Stimulated activated CD4-positive, alpha-beta T cell treated with anti-CD3 and anti-CD28 coated beads, Interleukin-12 subunit alpha, Interleukin-12 subunit beta, amount 100 ng/mL, for 4 hours (primary cell): Measurements from ENCODE around the gene WDR38.

Experiments used
- DNase-seq: peaks from one replicate; pipeline ENCODE4 v3.0.0-alpha.2; 2020

The WDR38 gene, protein sequence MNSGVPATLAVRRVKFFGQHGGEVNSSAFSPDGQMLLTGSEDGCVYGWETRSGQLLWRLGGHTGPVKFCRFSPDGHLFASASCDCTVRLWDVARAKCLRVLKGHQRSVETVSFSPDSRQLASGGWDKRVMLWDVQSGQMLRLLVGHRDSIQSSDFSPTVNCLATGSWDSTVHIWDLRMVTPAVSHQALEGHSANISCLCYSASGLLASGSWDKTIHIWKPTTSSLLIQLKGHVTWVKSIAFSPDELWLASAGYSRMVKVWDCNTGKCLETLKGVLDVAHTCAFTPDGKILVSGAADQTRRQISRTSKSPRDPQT

DNA sequence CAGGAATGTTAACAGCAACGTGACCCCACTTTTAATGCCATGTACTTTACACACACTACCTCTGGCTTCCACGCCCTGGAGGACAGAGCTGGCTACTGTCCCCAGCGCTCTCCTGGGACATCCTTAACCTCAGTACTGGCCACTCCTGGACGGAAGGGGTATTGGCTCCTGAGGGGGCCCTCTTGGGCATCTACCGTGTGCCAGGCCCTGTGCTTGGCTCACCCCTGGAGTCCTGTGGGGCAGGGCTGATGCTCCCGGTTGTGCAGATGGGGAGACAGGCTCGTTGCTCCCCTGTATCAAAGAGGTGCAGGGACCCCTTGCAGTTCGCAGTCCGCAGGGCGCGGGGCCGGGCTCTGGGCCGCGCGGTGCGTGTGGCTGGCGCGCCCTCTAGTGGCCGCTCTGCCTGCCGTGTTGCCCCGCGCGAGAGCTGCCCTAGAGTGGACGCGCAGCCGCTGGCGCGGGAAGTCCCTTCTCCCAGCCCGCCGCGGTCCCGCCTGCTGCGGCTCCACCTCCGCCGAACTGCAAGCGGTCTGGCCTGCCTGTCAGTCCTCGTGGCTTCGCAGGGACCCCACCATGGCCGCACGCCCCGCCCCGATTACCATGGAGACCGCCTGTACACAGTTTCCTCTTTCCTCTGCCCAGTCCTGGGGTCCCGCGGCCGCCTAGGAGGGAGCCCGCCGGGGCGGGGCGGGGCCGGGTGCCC is at the start of gene WDR38:
Gene WDR38 (plus strand): TSS at position 632 of the 703 bp plus-strand sequence. CDS start 72 bp downstream, outside the sequence.
- peak; percentile 75 for DNase-seq

DNA sequence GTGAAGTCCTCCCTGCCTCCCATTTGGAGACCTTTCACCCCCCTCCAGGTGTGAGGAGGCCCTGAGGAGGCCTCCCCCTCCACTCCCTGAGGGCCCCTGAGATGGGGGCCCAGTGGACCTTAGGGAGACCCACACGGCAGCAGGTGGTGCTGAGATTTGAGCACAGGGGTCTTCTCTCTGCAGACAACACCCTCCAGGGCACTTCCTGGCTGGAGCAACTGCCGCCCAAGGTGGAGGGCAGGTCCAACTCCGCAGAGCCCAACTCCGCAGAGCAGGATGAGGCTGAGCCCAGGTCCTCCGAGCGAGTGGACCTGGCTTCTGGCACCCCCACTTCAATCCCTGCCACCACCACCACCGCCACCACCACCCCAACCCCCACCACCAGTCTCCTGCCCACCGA is 49.3 kb upstream of the WDR38 start:
- DNase-seq: no peak

DNA sequence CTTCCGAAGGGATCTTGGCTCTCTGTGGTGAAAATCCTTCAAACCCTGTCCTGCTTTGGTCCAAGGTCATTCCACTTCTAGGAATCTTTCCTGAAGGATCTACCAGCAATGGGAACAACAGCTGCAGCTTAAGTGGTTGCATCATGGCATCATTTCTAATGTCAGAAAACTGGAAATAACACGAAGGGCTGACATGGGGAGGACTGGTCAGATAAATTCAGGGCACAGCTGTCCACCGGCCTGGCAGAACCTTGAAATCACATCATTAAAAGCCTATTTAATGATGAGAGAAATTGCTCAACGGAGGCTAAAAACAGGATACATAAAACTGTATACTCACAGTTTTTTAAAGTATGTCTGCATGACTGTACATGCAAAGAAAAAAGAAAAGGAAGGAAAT is 48.1 kb upstream of the WDR38 start:
- DNase-seq: no peak

DNA sequence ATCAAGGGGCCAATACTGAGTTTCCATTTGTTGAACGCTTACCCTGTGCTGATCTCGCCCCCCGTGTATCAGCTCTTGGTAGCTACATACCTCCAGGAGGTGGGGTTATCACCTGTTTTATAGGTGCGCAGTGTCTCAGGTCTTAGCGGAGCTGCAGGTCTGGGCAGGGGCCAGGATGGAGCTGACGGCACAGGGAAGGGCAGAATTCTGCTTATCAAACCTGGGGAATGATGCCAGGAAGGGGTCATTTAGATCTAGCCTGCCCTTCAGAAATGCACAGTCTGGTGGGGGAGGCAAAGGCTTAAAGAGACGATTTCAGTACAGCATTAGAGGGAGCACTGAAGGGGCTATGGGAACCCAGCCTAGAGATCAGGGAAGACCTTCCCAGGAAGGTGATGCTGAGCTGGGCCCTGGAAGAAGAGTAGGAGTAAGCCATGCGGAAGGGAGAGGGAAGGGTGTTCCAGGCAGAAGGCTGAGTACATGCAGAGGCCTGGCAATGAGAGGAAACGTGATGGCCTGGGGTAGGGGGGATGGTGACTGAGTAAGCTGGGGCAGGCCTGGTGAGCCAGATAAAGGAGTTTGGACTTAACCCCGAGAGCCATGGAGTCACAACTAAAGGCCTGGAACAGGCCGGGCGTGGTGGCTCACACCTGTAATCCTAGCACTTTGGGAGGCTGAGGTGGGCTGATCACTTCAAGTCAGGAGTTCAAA is 44.9 kb upstream of the WDR38 start:
- DNase-seq: no peak

DNA sequence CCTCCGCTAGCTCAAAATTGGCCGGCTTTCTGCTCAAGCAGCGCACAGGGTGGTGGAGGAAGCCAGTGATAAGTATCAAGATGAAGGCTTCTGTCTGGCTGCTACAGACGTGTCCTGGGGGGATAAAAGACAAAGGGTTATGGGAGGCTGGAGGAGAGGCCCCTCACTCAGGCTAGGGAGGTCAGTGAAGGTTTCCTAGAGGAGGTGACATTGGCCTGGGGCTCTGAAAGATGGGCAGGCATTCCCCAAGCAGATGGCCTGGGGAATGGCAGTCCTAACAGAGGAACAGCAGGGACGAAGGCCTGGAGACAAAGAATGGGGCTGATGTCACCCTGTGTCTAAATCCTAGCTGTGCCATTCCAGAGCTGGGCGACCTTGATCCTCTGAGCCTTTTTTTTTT is 44.0 kb upstream of the WDR38 start:
- DNase-seq: no peak

DNA sequence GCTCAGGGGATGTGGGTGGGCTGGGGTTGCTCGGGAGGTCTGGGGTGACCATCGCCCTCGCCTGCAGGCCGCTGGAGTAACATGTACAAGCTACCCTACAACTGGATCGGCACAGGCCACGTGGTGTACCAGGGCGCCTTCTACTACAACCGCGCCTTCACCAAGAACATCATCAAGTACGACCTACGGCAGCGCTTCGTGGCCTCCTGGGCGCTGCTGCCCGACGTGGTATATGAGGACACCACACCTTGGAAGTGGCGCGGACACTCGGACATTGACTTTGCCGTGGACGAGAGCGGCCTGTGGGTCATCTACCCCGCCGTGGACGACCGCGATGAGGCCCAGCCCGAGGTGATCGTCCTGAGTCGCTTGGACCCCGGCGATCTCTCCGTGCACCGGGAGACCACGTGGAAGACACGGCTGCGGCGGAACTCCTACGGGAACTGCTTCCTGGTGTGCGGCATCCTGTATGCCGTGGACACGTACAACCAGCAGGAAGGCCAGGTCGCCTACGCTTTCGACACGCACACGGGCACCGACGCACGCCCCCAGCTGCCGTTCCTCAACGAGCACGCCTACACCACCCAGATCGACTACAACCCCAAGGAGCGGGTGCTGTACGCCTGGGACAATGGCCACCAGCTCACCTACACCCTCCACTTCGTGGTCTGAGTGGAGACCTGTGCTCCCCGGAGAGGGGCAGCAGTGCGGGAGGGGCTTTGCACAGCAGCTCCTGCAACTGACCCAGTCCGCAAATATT is 43.3 kb upstream of the WDR38 start:
- no peak for DNase-seq

DNA sequence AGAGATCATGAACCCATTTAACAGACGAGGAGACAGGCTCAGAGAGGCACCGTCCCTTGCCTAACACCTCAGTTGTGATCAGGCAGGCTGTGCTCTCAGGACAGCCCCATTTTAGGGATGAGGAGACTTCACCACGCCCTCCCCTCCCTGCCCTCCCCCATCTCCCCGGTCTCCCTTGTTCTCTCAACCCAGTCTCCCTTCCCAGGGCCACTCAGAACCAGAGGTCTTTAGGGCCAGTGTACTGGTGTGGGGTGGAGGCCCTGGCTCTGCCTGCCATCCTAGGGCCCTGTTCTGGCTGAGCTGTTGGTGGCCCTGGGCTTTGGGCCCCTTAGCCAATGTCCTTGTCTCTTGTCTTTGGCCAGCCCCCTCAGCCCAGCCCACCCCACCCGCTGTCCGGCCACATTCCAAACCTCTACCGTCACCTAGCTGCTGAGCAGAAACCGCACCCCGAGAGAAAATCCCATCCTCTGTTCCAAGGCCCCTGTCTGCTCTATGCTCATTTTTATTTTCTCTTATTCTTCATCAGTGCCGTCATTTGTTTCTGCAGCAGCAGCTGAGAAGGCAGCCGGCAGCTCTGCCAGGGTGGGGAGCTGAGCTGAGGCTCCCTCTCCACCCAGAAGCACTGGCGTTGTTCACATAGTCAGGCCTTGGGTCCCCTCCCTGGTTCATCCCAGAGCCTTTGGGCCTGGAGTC is 42.5 kb upstream of the WDR38 start:
- no peak for DNase-seq

DNA sequence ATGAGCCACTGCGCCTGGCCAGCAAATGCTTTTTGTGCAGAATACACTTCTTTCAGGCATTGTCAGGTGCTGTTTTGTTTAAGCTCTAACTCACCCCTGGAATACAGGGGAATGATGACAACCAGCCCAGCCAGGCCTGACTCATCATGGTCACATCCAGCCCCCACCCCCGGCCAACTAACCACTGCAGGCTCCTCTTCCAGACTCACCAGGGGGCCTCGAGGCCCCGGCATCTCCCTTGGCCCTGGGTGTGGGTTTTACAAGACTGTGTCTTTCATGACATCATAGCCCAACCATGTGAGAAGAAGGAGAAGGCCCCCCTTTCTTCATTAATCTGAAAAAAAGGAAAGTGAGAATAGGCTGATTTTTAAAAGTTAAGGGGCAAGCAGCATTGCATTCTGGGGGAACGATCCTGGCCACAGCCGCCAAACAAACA is 40.8 kb upstream of the WDR38 start:
- DNase-seq: no peak

DNA sequence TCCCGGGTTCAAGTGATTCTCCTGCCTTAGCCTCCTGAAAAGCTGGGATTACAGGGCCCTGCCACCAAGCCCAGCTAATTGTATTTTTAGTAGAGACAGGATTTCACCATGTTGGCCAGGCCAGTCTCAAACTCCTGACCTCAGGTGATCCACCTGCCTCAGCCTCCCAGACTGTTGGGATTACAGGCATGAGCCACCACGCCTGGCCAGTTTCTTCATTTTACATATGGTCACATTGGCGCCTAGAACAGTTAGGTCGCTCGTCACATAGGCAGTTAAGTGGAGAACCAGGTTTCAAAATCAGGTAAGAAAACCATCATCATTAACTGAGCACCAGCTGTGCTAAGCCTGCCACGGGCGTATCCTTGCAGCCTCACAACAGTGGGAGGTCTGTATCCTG is 40.2 kb upstream of the WDR38 start:
- DNase-seq: no peak

DNA sequence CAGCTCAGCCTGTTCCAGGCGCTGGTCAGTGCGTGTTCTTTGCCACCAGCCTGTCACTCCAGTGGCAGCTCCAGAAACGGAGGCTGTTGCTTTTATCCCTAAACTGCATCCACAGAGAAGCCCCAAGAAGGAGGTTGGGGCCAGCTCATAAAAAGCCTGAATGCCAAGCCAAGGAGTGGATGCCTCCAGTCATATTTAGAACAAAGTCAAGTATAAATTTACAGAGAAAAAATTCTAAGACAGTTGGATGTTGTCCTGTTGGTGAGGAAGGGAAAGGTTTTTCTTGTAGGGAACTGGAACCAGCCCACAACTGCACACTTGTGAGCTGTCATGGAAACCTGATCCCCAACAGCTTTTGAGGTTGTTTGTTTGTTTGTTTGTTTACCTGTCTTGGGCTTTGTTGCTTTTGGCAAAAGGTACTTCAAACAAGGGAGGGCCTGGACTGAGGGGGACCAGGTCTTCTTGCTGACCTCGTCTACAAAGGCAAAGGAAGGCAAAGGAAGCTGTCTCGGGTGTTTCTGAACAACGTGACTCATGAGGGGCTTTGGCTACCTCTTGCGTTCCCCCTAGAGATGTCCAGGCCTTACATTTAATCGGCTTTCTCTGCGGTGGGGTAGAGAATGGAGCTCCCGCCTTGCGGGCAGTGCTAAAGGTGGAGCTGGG is 39.6 kb upstream of the WDR38 start:
- DNase-seq: no peak

DNA sequence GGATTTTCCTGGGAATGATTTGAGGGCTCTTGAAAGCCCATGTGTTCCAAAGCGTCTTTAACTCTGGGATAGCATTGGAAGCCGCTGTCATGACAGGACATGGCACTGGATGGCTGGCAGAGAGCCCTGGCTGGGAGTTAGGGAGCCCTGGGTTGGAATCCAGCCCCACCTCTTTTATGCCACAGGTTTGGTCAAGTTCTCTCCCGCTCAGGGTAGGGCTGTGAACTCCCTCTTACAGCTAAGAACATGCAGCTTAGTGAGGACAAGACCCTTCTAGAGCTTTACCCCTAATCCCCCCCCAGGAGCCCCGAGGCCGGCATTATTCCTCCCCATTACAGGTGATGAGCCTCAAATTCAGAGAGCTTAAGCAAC is 39.1 kb upstream of the WDR38 start:
- no peak for DNase-seq

DNA sequence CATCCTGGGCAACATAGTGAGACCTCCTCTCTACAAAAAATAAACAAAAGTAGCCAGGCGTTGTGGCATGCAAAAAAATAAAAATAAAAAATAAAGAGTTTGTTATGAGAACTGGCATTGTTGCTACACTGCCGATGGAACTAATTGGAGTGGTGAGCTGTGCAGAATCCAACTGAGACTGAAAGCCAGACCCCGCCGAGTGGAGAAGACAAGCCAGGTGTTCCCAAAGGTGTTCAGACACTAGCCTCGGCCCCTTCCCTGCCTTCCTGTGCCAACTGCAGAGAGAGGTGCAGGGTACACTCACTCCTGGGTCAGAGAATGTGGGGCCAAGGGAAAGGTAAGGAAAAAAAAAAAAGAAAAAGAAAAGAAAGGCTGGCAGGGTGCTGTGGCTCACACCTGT is 37.7 kb upstream of the WDR38 start:
- DNase-seq: no peak

DNA sequence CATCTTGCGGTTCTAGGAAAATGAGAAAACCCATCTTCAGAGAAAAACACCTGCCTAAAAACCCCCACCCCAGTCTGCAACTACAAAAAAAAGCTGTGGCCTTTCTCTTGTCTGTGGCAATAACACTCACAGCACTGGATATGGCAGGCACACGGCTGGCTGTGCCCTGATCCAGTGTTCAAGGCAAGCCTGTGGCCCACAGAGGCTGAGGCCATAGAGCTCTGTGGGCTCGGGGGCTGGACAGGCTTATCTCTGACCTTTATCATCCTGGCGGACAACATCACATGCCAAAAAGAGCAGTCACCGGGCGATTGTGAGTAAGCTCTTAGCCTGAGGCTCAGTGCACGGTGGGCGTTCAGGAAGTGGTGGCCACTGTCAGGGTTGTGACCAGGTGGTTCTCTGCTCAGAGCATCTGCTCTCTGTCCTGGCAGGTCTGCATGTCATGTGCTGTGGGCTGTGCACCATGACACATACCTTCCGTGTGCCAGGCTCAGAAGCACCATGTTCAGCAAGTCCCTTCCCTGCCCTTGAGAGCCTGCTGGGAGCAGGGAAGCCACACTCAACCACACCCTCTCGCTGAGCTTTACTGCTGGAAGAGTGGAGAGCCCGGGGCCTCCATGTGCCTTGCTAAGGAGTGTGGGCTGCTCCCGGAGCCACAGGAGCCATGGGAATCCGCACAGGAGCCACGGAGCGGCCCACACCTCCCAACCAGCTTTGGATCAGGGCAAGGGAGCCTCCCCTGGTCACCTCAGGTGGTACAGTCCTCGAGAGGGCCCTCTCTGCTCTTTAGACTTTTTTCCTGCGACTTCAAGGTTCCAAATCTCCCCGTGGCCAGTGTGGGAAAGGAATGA is 34.6 kb upstream of the WDR38 start:
- no peak for DNase-seq

DNA sequence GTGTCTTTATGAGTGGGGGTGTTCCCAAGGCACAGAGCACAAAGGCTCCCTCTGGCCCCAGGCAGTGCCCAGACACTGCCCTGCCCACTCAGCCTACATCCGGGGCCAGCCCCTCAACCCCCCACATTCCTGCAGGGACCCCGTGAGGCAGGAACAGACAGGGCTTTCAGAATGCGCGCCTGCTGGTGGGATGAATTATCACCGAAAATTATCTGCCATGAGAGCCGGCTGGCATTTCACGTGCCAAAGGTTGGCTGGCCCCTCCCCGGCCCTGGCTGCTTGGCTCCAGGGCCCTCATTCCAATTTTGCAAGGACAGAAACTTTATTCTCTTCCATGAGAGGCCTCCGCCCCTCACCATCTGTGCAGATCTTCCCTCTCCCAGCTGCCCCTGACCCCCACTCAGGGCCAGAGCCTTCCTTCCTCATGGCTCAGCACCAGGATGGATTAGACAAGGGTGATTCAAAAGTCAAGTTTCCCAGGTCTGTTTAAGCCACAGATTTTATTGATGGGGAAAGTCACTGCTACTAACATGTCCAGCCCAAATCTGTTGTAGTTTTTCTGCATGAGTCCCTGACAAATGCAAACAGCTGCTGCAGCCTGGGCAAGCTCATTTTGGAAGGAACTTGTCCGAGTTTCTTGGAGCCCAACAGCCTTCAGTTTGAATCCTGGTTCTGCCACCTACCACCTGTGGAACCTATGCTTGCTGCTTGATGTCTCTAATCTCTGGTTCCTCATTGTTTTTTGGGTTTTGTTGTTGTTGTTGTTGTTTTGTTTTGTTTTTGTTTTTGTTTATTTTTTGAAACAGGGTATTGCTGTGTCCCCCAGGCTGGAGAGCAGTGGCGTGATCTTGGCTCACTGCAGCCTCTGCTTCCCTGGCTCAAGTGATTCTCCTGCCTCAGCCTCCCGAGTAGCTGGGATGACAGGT is 32.3 kb upstream of the WDR38 start:
- DNase-seq: no peak

DNA sequence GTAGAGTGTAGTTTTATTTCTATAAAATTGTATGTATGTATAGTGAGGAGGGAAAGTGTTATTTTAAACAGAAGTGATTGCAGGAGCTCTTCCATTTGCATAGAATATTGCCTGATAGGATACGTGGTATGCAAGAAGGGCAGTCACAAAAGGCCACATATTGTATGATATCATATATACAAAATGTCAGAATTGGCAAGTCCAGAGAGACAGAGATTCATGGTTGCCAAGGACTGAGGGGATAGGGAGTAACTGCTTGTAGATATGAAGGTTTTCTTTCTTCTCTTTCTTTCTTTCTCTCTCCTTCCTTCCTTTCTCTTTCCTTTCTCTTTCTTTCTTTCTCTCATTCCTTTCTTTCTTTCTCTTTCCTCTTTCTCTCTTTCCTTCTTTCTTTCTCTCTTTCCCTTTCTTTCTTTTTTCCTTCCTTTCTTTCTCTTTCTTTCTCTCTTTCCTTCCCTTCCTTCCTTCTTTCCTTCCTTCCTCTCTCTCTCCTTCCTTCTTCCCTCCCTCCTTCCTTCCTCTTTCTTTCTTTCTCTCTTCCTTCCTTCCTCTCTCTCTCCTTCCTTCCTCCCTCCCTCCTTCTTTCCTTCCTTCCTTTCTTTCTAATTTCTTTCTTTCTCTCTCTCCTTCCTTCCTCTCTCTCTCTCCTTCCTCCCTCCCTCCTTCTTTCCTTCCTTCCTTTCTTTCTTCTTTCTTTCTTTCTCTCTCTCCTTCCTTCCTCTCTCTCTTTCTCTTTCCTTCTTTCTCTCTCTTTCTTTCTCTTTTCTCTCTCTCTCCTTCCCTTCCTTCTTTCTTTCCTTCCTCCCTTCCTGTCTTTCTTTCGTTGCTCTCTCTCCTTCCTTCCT is 24.5 kb upstream of the WDR38 start:
- no peak for DNase-seq

DNA sequence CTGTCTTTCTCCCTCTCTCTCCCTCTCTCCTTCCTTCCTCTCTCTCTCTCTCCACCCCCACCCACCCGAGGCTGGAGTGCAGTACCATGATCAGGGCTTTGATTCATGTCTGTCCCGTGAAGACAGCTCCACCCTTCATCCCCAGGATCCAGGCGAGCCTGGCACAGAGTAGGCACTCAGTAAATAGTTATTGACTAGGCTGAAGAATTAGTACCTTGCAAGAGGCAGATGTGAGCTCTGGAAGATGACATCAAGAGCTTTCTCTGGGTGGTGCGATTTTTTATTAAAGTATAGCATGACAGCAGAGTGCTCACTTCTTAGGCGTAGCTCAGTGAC is 24.0 kb upstream of the WDR38 start:
- DNase-seq: no peak

DNA sequence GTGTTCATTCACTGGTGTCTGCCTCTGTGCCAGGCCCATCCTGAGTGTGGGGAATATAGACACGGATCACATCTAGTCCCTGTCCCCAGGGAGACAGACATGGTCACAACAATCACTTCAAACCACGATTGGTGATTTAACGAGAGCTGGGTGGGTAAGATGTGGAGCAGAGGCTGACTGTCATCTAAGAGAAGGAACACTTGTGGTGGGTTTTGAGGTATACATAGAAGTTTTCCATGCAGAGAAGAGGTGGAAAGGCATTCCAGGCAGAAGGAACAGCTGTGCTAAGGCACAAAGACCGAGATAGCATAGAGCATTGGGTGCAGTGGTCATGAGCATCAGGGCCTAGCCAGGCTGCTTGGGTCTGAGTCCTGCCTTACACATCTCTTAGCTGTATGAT is 22.7 kb upstream of the WDR38 start:
- no peak for DNase-seq

DNA sequence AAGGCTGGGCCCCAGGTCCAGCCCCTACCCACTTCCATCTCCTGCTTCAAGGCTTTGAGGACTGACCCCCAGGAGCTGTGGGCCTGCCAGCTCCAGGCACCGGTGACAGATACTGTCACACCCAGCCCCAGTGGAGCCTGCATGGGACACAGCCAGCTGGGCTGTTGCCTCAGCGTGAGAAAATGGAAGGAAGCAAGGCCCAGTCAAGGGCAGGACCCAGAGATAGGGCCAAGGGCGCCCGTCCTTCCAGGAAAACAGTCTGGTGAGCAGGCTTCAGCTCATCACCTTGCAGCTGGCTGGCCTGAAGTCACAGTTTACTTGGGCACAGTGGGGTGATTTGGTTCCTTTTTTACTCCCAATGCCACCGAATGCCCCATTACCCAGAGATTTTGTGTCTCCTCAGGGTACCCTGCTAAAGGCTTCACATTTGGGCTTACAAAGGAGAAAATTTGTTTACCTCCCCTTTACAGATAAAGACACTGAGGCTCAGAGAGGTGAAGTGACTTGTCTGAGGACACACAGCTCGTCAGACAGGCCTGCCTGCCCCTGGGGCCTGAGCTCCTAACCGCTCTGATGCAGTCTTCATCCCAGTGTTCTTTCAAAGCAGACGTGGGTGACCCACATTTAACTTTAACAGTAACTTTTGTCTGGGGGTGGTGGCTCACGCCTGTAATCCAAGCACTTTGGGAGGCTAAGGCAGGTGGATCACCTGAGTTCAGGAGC is 21.5 kb upstream of the WDR38 start:
- DNase-seq: no peak
